Measurements from ENCODE around the gene CCDC167.
A peak's percentile ranks its signal among the peaks of the same experiment; 100 is the strongest.

Gene CCDC167

DNA sequence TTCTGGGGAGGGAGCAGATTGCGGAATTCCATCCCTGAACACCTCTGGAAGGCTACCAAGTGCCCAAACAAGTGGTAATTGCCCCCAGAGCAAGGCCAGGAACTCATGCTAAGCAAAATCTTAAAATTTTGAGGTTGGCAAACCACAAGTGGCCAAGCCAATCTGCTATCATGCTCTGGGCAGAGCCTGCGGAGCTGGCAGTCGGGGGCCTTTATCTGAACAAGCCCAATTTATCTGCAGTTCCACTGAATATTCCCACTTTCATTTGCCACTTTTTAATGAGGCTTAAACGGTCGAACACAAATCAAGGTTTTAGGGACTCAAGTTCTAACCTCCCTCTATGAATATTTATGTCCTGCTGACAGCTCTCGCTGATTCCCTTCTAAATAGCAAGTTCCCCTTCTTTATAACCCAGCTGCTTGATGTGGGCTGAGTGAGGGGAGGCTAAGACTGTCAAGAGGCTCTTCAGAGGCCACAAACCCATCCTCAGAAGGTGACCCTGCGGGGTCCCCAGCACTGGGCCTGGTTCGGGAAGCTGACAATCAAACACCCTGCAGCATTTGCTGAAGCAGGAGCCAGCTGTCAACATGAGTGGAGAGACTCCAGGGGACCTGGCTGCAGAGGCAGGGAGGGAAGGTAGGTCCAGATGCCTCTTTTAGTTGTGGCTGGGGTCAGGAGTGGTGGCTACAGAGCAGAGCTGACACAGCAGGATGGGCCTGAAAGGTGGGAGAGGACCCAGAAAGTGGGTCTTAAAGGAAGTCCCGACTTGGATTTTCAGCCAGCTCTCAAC lies 11.9 kb downstream of the CCDC167 start:
- DNase-seq, result no peak

DNA sequence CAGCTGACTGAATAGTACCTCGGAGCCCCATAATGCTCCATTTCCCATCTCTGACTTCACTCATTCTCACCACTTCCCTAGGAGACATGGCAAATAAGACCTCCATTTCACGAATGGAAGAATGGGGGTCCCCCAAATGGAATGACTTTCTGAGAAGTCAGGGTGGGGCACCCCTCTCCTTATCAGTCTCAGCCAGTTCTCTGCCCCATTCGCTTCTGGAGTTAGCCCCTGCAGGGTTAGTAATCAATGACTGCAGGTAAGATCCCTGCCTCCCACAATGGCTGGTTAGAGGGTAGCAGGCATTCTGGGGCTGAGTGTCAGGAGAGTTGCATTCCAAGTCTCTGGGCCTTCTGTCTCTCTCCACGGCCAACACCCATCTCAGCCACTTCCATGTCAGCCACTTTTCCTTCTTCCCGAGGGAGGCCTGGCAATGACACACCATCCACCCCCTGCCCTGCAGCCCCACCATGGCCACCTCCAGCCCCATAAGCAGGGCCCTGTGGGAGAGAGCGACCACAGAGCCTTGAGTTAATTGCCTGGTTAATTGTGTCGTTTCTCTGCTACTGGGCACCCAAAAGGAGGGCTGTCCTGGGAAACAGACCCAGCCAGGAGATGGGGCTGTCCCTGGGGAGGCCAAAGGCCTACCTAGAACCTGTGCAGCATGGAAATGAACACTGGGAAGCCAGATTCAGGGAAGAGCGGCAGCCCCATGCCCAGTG lies 13.4 kb downstream of the CCDC167 start:
- DNase-seq, result no peak

DNA sequence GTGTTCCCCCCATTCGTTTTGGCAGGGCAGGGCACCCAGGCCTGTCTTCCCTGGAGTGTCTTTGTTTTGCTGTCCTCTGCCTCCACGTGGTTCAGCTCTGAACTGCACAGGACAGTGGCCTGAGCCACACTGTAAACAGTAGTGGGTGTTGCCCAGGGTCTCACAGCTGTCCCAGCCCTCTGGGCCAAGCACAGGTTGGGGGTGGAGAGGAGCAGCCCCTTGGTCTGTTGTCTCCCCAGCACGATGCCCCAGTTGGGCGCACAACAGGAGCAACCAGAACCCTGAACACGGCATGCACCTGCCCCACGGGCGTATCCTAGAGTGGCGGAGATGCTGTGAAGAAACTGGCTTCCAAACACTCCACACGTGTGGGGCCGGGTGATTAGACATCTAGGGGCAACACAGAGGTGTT lies 14.4 kb downstream of the CCDC167 start:
- DNase-seq, result no peak

DNA sequence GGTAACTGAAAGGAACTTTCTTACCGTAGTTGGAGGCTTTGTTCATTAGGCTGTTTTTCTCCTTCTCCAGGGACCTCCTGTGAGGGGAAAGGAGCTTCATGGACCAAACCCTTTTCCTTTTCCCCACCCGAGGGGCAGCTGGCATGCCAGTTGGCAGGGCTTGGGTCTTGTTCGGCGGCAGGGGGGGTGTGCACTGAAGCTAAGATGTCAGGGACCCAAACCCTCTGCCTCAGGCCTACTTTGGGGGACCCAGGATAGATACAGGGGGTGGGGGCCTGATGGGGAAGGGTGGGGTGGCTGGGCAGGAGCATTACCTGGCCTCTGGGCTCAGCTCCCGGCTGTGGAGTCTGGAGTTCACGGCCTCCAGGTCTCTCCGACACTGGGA lies 14.9 kb downstream of the CCDC167 start:
- DNase-seq, result no peak

DNA sequence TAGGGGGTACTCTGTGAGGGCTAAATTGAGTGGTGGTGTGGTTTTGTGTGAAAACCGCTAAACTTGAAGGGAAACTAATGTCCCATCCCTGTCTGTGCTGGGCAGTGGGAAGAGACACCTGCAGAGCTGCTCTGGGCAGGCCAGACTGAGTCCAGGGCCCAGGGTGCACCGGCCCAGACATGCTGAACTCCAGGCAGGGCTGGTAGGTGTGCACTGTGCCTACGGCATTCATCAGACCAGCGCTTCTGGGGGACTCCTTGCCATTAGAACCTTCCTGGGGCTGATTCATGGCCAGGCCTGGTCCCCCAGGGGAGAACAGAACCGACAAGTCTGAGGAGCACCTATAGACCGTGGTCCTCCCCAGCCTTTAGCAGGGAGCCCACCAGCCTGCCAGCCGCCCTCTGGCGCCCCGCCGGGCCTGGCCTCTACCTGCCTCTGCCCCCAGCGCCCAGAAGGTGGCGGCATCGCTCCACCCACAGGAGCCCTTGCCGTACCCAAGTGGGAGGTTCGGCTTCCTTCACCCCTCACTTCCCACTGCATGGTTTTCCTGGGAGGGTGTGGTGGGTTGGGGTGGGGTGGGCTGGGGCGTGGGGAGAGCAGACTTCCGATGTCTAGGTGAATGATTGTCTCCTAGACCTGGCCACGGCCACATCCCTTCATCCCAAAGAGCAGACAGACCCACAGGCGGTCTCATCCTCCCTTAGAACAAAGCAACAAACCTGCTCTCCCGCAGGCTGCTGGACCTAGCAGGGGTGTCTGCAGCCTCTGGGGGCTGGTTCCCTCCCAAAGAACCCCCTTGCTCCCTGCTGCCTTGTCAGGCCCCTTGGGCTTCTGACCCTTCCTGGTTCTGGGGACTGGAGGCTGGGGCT lies 15.5 kb downstream of the CCDC167 start:
- DNase-seq, result peak; percentile 46

DNA sequence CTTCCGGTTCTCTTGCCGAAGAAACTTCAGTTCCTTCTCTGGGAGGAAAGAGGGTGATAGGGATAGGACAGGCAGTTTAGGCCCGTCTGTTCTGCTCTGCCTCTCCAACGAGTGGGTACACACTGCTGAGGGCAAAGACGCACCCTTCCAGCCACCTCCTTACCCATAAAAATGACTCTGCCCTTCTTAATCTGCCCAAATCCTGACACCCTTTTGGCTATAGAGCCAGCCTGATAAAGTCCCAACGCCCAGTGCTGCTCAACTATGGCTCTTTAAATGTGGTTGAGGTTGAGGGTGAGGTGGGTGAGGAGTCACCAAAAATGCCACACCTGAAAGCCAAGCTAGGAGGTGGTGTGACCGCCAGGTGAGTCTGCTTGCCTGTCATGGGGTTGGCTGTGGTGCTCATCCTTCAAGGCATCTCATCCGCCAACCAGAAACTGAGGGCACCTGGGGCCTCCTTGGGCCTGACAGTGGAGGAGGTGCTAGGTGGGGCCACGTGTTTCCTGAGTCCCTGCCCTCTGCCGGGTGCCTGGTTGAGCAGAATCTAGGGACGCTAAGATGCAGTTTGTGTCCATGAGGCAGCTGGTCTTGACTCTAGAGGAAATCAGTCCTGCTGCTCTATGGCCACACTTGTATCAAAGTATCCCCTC lies 16.3 kb downstream of the CCDC167 start:
- DNase-seq, result no peak

DNA sequence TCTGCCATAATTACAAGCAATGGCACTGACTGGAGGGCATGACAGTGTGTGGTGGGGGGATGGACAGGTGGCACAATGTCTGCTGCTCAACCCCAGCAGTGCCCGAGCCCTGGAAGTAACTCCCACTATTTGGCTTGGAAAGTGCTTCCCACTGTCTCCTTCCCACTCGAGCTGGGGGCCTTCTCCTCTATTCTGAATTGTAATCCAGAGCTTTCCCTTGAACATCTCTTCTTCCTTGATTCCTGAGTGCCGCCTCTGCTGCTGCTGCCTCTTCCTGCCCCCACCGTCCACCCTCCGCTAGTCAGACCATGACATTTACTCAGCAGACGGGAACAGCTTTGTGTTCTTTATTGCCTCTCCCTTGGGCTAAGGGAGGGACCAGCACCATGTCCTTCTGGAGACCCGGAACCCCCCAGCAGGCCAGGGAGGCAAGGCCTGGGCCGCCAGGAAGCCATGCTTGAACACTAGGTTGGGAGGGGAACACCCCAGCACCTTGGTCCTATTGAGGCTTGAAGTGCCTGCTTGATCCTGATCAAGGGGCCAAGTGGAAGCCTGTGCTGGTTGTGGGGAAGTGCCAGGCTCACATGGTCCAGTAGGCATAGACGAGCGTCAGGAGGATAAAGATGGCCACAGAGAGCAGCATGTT lies 17.0 kb downstream of the CCDC167 start:
- DNase-seq, result no peak

DNA sequence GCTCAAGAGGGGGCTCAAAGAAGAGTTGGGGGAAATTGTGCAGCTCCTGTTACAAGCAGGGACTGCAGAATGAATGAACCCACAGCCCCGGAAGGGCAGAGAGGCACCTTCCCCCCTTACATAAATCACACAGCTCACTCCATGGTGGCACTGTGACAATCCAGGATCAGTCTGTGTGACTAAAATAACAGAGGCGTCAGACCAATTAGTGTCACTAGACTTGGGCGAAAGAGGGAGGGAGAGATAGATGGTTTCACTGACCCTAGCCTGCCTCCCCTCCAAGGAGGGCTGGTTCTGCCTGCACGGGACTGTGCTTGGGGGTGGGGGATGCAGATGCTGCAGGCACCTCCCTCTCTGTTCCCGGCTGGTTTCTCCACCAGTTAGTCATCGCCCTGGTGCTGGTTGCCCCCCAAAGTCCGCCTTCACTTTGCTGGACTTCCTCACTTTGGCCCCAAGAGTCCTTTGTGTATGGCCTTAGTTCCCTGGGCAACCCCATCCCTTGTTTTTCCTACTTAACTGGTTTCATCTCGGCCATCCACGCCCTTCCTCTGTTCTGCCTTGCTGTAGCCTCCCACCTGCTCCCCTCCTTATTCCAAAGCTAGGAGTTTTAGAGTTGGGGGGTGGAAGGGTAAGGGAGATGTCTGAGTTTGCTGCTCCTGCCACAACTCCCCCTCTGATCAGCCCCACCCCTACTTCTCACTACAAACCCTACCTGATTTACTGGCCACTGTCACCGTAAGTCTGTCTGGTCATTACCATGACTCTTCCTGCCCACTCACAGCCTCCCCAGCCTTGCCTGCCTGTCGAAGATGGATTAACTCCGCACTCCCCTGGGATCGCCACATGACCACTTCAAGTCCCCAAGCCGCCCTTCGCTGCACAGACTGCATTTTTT lies 17.7 kb downstream of the CCDC167 start:
- no peak for DNase-seq

DNA sequence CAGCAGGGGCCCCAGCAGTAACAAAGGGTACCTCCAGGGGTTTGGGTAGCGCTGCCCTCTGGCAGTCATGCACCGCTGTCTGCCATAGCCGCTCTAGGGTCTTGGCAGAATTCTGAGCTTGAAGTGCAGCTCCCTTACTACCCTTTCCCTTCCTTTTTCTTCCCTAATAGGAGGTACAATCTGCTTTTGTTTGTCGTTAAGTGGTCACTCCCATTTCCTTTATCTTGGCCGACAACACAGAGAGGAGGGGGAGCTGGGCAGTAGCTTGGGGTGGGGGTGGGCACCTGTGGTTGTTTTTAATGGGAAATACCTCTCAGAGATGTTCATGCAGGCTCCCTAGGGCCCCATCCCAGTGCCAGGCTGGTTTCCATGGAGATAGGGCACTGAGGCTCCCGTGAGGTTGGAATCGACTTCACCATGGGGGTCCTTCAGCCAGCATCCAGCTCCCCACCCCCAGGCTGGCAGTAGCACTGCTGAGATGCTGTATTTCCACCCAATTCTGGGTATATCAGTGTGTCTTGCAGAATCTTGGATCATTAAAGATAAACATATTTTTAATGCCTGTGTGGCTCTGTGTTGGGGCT lies 18.6 kb downstream of the CCDC167 start:
- DNase-seq, result no peak

DNA sequence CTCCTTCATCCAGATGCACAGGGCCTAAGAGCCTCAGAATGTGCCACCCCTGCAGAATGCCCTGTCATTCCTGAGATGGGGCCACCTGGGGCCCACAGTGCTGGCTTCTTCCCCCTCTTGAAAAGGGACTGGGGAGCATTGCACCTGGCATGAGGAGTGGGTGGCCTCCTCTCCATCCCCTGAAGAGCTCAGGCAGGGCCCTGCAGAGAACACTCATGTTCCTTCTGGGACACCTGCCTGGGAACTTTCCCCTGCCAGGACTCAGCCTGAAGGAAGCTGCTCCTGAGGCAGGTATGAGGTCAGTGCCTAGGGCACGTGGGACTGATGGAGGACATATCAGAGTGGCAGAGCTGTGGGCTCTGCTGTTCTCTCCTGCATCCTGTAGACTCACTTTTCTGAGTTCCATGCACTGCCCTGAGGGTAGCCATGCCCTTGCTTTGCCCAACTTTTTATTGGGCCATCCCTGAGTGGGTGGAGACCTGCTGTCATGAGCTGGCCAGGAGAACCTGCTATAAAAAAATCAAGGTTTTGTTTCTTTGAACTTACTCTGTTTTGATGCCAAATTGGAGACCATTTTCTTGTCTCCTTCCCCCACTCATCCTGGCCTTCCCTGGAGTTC lies 19.5 kb downstream of the CCDC167 start:
- DNase-seq, result no peak

DNA sequence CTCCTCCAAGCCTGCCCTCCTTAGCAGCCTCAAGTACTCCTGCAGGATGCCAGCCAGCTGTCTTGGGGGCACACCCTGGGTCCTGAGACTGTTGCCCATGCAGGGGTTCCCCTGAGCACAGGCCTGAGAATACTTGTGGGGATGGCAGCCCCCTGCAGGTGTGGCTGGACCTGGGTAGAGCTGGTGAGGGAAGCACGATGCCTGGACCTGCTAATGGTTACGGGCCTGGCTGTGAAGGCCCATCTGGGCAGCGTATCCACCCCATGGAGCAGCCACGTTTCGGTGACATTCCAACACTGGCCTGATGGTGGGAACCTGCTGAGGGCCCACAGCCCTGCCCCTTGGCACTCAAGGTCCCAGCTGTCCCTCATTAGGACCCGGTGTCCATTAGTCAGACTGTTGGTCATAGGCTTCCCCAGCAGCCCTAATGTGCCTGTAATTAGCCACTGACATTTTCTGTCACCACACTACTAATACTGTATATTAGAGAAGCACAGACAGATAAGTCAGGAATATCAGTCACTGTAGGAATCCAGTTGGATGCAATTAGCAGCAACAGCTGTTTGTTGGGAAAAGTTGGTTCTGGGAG lies 20.3 kb downstream of the CCDC167 start:
- no peak for DNase-seq

DNA sequence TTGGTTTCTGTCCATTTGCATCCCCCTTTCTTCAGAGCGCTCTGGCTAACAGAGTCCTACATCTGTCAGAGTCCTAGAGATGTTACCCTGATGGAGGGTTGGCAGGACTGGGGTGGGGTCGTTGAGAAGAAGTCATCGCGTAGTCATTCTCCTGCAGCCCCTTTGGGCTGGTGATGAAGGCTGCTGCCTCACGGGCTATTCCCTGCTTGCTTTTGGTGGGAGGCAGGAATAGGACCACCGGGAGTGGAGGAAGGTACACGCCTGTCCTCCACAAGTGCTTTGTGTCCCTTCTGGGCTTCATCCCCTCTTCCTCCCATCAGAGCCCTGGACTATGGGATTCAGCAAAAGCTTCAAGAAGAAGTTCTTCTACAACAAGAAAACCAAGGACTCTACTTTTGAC lies 20.9 kb downstream of the CCDC167 start:
- DNase-seq, result no peak

DNA sequence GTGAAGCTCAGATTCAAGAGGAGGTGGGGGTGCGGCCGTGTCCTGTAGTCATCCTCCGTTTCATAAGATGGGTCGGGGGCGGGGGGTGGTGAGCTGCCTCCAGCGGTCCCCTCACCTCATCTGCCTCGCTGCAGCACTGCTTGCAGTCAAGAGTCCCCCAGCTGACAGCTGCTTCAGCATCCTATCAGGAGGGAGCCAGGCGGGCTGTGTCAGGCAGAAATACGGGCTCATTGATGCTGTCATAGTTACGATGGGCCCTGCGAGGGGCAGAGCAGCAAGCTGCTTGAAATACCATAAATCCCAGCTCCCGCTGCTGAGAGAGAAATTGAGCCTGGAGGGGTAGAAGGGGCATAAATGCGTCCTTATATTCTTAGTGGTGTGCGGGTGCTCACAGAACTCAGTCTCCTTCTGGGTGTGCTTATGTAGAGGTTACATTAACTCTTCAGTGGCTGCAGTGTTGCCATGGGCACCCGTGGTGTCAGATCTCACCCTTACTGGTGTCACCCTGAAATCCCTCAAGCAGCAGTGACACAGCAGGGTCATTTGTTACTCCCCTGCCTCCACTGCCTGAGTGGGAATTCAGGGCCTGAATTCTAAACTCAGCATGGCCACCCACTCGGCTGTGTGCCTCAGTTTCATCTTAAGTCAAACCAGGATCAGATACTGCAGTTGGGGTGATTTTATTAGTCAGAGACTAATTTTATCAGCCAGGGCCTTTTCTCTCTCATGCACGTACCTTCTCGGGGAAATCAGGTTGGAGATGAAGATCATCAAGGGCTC lies 21.8 kb downstream of the CCDC167 start:
- DNase-seq, result no peak

DNA sequence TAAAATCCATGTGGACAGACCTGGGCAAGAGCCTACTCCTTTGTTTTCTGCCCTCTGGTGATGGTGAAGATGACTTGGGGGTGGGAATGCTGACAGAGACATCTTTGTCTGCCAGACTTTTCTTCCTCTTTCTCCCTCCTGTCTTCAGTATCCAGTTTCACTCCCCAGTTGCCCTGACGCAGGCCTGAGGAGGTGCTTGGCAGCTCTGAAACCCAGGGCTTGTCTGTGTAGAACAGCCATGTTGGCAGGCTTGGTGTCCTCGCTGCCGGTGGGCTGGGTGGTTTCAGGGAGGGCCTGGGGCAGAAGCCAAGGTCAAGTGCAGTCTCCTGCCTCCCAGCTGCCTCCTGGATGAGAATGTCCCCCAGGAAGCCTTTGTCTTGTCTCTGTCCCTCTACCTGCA lies 22.5 kb downstream of the CCDC167 start:
- DNase-seq, result no peak

DNA sequence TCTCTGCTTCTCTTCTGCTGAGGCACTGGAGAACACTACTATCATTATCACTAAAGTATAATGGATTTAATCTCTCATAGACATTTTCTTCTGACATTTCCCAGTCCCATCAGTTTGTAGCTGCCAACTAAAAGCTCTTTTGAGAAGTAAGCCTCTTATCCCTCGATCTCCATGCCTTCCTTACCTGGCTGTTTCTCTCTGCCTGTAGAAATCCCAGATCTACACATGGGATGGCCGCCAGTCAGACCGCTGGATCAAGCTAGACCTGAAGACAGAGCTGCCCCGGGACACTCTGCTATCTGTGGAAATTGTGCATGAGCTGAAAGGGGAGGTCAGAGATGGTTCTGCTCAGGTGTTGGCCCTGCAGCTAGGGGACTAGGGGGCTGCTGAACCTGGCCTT lies 25.4 kb downstream of the CCDC167 start:
- no peak for DNase-seq

DNA sequence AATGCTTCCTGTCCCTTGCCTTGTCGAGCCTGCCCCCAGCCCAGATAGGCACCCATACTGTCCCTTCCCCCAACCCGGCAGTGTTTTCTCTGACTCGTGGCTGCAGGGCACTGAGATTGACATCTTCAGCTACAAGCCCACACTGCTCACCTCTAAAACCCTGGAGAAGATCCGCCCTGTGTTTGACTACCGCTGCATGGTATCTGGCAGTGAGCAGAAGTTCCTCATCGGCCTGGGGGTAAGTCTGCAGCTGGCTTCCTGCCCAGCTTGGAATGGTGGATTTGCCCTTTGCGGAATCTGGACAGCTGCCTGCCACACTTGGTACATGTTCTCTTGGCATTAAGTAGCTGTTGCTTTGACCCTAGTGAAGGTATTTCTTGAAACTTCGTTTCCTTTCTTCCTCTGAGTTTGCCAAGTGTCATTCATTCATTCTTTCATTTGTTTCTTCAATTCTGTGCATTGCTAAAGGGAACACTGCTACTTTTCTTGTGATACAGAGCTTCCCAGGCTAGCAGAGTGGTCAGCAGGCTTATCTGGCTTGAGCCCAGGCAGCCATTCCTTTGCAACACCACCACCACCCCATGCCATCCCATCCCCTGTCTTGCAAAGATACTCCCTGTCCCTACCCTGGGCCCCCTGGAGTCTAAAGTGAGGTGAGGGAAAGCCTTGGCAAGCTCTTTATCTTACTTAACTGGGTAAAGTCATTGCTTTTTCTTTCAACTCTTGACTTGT lies 26.2 kb downstream of the CCDC167 start:
- no peak for DNase-seq

DNA sequence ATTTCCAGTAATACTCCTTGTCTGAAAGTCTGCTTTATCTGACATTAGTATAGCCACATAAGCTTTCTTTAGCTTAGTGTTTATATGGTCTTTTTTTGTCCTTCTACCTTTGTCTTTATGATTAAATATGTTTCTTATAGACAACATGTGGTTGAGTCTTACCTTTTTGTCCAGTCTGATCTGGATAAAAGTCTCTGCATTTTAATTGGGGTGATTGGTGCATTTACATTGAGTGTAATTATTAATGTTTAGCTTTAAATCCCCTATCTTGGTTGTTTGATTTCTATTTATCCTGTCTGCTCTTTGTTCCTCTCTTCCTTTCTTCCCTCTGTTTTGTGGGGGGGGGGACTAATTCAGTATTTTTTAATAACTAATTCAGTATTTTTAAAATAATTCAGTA lies 32.0 kb downstream of the CCDC167 start:
- DNase-seq, result no peak

DNA sequence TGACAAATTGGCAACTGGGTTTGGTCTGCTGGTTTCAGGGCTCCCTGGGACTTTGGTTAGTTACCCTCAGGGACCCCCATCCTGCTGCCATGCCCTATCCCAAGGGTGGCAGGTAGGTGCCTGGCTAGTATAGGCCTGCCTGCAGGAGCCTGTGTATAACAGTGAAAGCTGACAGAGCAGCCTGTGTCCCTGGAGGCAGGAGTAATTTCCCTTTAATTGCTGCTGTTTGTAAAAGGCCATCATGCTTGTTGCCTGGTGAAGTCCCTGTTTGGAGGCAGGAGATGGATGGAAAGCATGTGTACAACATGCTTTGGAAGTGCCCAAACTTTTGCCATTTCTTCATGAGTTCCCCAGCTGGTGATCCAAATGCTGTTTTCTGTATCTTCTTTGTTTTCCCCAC lies 36.6 kb downstream of the CCDC167 start:
- DNase-seq, result no peak

DNA sequence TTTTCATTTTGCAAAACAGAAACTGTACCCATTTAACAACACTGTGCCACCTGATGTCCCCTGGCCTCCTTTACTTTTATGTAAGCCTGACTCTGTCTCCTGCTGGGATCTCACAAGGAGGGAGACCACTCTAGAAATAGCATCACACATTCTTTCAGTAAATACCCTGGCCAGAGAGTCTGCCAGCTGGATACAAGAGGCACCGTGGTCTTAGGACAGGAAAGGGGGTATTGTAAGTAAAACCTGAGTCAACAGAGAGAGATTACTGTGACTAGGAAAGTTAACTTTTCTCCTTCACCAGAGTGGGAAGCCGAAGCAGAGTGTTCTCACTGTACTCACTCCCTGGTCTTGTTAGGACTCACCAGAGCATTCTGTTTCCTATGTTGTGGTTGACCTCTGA lies 38.9 kb downstream of the CCDC167 start:
- DNase-seq, result peak; percentile 10
